ENCODE measurements around the gene EPC1.
A peak's percentile ranks its signal among the peaks of the same experiment; 100 is the strongest.
"Not testable (repeated sequence)": the region's sequence is repeated elsewhere in the genome, so short reads cannot be mapped to it uniquely, and the experiment has no call there.

The EPC1 gene

GRCh38 chr10:32372000-32372875 is 25.3 kb upstream of the EPC1 start:
- DNase-seq: no peak

GRCh38 chr10:32371101-32371500 is 24.1 kb upstream of the EPC1 start:
- DNase-seq: no peak

- DNase-seq: peak in 1 of 2 experiments; percentile 5
Observed at GRCh38 chr10:32367793-32368453, 21.0 kb upstream of the EPC1 start.

GRCh38 chr10:32366588-32366987 is 19.6 kb upstream of the EPC1 start:
- no peak for DNase-seq

- DNase-seq: no peak
Observed at GRCh38 chr10:32366111-32366510, 19.2 kb upstream of the EPC1 start.

- DNase-seq: not testable (repeated sequence)
Observed at GRCh38 chr10:32365404-32365803, 18.4 kb upstream of the EPC1 start.

GRCh38 chr10:32362571-32362970 is 15.6 kb upstream of the EPC1 start:
- DNase-seq: no peak

GRCh38 chr10:32360884-32361283 is 13.9 kb upstream of the EPC1 start:
- no peak for DNase-seq

GRCh38 chr10:32360241-32360640 is 13.3 kb upstream of the EPC1 start:
- no peak for DNase-seq

GRCh38 chr10:32357056-32357735 is 10.2 kb upstream of the EPC1 start:
- DNase-seq: no peak

GRCh38 chr10:32354690-32355089 is 7.7 kb upstream of the EPC1 start:
- DNase-seq: not testable (repeated sequence)

GRCh38 chr10:32350811-32351350 is 3.9 kb upstream of the EPC1 start:
- no peak for DNase-seq

- no peak for DNase-seq
Observed at GRCh38 chr10:32349968-32350738, 3.2 kb upstream of the EPC1 start.

GRCh38 chr10:32349199-32349585 is 2.2 kb upstream of the EPC1 start:
- DNase-seq: no peak

- DNase-seq: no peak
Observed at GRCh38 chr10:32348297-32349198, 1.6 kb upstream of the EPC1 start.

- no peak for DNase-seq
Observed at GRCh38 chr10:32347363-32348022, 535 bp upstream of the EPC1 start.

- peak; percentile 62 to 68 for DNase-seq
Observed at GRCh38 chr10:32346134-32346550, 816 bp downstream of the EPC1 start.

GRCh38 chr10:32341596-32341995 is 5.4 kb downstream of the EPC1 start:
- DNase-seq: no peak

- DNase-seq: no peak
Observed at GRCh38 chr10:32340596-32341180, 6.3 kb downstream of the EPC1 start.

GRCh38 chr10:32338262-32338661 is 8.7 kb downstream of the EPC1 start:
- no peak for DNase-seq

- no peak for DNase-seq
Observed at GRCh38 chr10:32337350-32337749, 9.6 kb downstream of the EPC1 start.
